Measurements from ENCODE around the gene ZYX.

Gene ZYX

DNA sequence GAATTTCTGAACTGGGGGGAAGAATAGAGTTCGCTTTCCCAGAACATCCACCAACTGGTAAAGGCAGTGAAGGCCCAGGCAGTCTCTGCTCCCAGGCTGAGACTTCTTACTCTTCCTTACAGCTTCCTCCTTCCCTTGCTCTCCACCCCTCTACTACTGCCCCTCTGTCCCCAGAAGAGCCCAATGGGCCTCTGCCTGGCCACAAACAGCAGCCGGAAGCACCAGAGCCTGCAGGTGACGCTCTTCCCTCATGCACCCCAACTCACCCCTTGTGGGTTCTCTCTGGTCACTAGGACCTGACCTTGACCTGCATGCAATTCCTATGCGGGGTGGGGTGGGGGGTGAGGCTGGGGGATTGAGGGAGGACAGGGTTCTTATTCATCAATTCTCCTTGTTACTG, 35.1 kb upstream of the ZYX start:
- TF ChIP-seq, protein P1, sequence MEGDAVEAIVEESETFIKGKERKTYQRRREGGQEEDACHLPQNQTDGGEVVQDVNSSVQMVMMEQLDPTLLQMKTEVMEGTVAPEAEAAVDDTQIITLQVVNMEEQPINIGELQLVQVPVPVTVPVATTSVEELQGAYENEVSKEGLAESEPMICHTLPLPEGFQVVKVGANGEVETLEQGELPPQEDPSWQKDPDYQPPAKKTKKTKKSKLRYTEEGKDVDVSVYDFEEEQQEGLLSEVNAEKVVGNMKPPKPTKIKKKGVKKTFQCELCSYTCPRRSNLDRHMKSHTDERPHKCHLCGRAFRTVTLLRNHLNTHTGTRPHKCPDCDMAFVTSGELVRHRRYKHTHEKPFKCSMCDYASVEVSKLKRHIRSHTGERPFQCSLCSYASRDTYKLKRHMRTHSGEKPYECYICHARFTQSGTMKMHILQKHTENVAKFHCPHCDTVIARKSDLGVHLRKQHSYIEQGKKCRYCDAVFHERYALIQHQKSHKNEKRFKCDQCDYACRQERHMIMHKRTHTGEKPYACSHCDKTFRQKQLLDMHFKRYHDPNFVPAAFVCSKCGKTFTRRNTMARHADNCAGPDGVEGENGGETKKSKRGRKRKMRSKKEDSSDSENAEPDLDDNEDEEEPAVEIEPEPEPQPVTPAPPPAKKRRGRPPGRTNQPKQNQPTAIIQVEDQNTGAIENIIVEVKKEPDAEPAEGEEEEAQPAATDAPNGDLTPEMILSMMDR (IDR thresholded peaks at IDR 0.05; ENCODE audit: low read depth, low read length, missing control alignments), result no peak
- H3K4me3 ChIP-seq (ENCODE audit: low read depth, low read length), result no peak overlapping the region
- DNase-seq (ENCODE audit: low read depth), result no peak
- in situ Hi-C loops (cut with HindIII; ENCODE audit: low sequenced_read_pairs), result no loop called here

DNA sequence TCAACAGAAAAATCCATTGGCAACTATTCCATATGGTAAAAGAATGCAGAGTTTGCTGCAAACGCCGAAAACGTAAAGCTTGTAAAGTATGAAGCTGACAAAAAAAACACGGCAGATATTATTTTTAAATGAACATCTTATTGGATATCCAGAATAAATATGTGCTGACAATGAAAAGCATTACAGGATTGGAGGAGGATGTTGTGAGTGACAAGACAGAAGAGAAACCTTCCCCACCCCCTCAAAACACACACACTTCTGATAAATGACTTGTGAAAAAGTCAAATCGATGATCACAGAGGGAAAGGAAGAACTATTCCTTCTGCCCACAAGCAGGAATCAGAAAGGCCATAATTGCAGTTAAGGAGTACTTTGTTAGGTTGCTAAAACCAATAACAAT, 33.2 kb upstream of the ZYX start:
- in situ Hi-C loops (cut with HindIII; ENCODE audit: low sequenced_read_pairs), result no loop called here
- no peak overlapping the region for H3K4me3 ChIP-seq (ENCODE audit: low read depth, low read length)
- TF ChIP-seq, protein P1 (IDR thresholded peaks at IDR 0.05; ENCODE audit: low read depth, low read length, missing control alignments), result no peak
- DNase-seq (ENCODE audit: low read depth), result no peak

DNA sequence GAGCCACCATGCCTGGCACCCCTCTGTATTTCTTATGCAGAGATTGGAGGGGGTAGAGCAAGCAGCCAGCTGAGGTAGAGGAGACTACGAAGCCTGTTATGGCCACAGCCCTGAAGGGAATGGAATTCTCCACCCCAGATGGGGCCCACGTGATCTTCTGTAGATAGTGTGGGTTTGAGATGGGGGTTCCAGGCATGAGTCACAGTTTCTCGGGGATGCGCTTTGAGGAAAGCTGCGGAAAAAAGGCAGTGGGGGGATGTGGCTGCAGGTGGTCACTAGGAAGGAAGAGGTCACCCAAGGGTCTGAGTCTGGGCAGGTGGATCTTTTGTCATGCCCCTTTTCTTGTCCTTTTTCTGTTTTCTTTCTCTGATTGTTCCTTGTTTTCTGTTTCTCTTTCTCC, 30.1 kb upstream of the ZYX start:
- no peak for DNase-seq (ENCODE audit: low read depth)
- H3K4me3 ChIP-seq (ENCODE audit: low read depth, low read length), result no peak overlapping the region
- in situ Hi-C loops (cut with HindIII; ENCODE audit: low sequenced_read_pairs), result no loop called here
- TF ChIP-seq, protein P1 (IDR thresholded peaks at IDR 0.05; ENCODE audit: low read depth, low read length, missing control alignments), result no peak

DNA sequence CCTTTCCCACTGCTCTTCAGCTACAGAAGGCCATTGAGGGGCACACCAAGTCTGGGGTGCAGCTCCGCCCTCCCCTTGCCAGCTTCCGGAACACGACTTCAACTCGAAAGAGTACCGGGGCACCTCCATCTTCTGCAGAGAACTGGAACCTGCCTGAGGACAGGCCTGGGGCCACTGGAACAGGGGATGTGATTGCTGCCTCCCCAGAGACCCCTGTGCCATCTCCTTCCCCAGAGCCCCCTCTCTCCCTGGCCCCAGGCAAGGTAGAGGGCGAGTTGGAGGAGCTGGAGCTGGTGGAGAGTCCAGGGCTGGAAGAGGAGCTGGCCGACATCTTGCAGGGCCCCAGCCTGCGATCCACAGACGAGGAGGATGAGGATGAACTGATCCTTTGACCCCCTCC, 29.6 kb upstream of the ZYX start:
- DNase-seq (ENCODE audit: low read depth), result no peak
- H3K4me3 ChIP-seq (ENCODE audit: low read depth, low read length), result no peak overlapping the region
- TF ChIP-seq, protein P1 (IDR thresholded peaks at IDR 0.05; ENCODE audit: low read depth, low read length, missing control alignments), result no peak
- in situ Hi-C loops (cut with HindIII; ENCODE audit: low sequenced_read_pairs), result no loop called here

DNA sequence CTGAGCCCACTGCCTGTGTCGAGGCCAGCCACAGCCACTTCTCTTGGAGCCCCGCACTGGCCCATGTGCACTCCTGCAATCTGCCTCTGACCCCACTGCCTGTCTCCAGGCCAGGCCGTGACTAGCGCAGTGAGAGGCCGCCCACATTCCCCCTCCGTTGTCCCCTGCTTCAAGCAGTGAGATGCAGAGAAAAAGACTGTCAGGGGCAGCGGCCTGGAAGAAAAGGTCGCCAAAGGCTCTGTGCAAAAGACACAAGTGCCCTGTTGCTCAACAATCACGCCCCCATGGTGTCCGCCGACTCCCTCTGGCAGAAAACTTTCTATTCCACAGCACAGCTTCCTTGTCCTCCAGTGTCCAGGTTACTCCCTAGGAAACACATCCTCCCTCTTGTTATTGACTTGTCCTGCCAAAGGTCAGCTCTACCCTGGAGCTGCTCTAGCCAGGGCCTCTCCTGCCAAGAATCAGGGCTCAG, 28.6 kb upstream of the ZYX start:
- in situ Hi-C loops (cut with HindIII; ENCODE audit: low sequenced_read_pairs), result no loop called here
- DNase-seq (ENCODE audit: low read depth), result no peak
- TF ChIP-seq, protein P1 (IDR thresholded peaks at IDR 0.05; ENCODE audit: low read depth, low read length, missing control alignments), result no peak
- H3K4me3 ChIP-seq (ENCODE audit: low read depth, low read length), result no peak overlapping the region

DNA sequence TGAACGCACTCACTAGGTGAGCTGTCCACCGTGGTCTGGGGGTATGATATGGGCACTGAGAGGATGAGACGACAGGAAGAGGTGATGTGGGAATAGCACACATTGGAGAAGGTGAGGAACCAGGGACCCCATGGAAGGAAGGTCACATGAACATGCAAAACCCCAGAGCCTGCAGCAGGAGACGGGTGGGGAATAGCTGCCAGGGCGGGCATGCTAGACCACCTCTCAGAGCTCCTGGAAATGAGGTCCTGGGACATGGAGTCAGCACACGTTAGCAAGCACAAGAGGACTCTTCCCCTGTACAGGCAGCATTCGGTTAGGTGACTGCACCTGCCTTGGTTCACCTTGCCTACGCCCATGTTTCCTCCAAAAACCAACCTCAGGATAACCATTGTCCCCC, 26.8 kb upstream of the ZYX start:
- in situ Hi-C loops (cut with HindIII; ENCODE audit: low sequenced_read_pairs), result no loop called here
- TF ChIP-seq, protein P1 (IDR thresholded peaks at IDR 0.05; ENCODE audit: low read depth, low read length, missing control alignments), result no peak
- no peak overlapping the region for H3K4me3 ChIP-seq (ENCODE audit: low read depth, low read length)
- DNase-seq (ENCODE audit: low read depth), result no peak

DNA sequence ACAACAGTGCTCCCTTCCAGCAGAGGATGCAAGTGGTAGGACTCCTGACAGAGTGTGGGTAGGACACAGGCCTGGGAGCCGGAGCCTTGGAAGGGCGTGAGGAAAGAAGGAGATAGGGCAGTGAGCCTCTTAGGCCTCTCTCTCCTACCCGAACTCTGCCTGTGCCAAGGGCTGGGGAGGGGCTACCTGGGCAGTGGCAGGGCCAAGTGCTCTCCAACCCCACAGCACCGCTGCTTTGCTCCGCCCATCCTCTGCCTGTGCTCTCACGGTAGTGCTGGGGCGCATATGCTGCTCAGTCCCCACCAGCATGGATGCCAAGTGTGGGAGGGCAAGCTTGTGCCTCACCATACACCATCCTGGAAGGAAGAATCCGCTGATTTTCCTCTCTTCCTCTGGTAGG, 26.2 kb upstream of the ZYX start:
- DNase-seq (ENCODE audit: low read depth), result no peak
- TF ChIP-seq, protein P1 (IDR thresholded peaks at IDR 0.05; ENCODE audit: low read depth, low read length, missing control alignments), result no peak
- no peak overlapping the region for H3K4me3 ChIP-seq (ENCODE audit: low read depth, low read length)
- in situ Hi-C loops (cut with HindIII; ENCODE audit: low sequenced_read_pairs), result no loop called here

Data from astrocyte of the cerebellum (primary cell).